HepG2 (cell line): ENCODE data around the gene PFN2. TPM values are rescaled to one million over a fixed set of nuclear protein-coding genes. Genes with fewer than 3 reads are reported as not detected.

Experiments
- MIER2 ChIP-seq: IDR thresholded peaks from 2 replicates; pipeline ENCODE4 v1.6.1; 2016; ENCODE audit warnings: missing biosample characterization, missing genetic modification reagents
- TSC22D2 ChIP-seq: sonication (generic); formaldehyde crosslinking; IDR thresholded peaks from 2 replicates; pipeline ENCODE4 v1.5.1; 2020; ENCODE audit warnings: missing genetic modification reagents, mild to moderate bottlenecking, borderline replicate concordance
- YEATS4 ChIP-seq: sonication (generic); formaldehyde crosslinking; IDR thresholded peaks from 2 replicates; pipeline ENCODE4 v1.4.0; 2020; ENCODE audit warnings: missing genetic modification reagents, borderline replicate concordance
- ZBTB7B ChIP-seq: sonication (generic); formaldehyde crosslinking; IDR thresholded peaks from 2 replicates; pipeline ENCODE4 v1.4.0; 2020; ENCODE audit warnings: missing genetic modification reagents
- ZMAT3 ChIP-seq: sonication (generic); formaldehyde crosslinking; conservative IDR thresholded peaks from 2 replicates; pipeline ENCODE4 v1.7.0; 2021; ENCODE audit warnings: missing genetic modification reagents
- polyA plus RNA-seq, 8 experiments: library from polyadenylated mRNA; depleted of rRNA in 3 of 8; stranded (reverse) in 7 of 8; unstranded in 1 of 8; fragments of >200 nt; fragmentation: Illumina TruSeq in 4 of 8; extraction: Trizol in 4 of 8; gene quantifications; 2 replicates each; pipeline versions ENCODE4 v1.2.1 to v1.2.3, GENCODE V29; 2011 to 2016; ENCODE audit warnings: low read depth in 4 of 8, missing spikeins in 1 of 8, mixed read lengths in 1 of 8; ENCODE audit not compliant: insufficient read depth in 1 of 8
- total RNA-seq, 5 experiments: library from RNA; depleted of rRNA; stranded (reverse); fragments of >200 nt; fragmentation: Illumina TruSeq; extraction: Trizol; gene quantifications; 2 replicates each; pipeline ENCODE4 v1.2.3, GENCODE V29; 2016; ENCODE audit warnings: low read depth in 1 of 5
- TF ChIP-seq, protein P1 (sequence below): sonication (generic); formaldehyde crosslinking; IDR thresholded peaks from 2 replicates; pipeline ENCODE4 v1.4.0; 2020; ENCODE audit warnings: missing genetic modification reagents
- TF ChIP-seq, protein P2 (sequence below): sonication (generic); formaldehyde crosslinking; IDR thresholded peaks from 2 replicates; pipeline ENCODE4 v1.8.0; 2023; ENCODE audit warnings: mild to moderate bottlenecking, missing genetic modification reagents
- TF ChIP-seq, protein P3 (sequence below): sonication (generic); formaldehyde crosslinking; IDR thresholded peaks from 2 replicates; pipeline ENCODE4 v1.4.0; 2020; ENCODE audit warnings: missing genetic modification reagents
- TF ChIP-seq, protein P4 (sequence below): sonication (generic); formaldehyde crosslinking; IDR thresholded peaks from 2 replicates; pipeline ENCODE4 v1.5.1; 2020; ENCODE audit warnings: mild to moderate bottlenecking, moderate library complexity, missing genetic modification reagents
- TF ChIP-seq, protein P5 (sequence below): sonication (generic); formaldehyde crosslinking; IDR thresholded peaks from 2 replicates; pipeline ENCODE4 v1.4.0; 2020; ENCODE audit warnings: missing genetic modification reagents, mild to moderate bottlenecking, borderline replicate concordance

PFN2 gene
- total and polyA plus RNA-seq, 2 of the 13 experiments (the other 11 are each of a cell fraction or from before 2014, with no cell fraction given), result 57.3 to 150 TPM

DNA sequence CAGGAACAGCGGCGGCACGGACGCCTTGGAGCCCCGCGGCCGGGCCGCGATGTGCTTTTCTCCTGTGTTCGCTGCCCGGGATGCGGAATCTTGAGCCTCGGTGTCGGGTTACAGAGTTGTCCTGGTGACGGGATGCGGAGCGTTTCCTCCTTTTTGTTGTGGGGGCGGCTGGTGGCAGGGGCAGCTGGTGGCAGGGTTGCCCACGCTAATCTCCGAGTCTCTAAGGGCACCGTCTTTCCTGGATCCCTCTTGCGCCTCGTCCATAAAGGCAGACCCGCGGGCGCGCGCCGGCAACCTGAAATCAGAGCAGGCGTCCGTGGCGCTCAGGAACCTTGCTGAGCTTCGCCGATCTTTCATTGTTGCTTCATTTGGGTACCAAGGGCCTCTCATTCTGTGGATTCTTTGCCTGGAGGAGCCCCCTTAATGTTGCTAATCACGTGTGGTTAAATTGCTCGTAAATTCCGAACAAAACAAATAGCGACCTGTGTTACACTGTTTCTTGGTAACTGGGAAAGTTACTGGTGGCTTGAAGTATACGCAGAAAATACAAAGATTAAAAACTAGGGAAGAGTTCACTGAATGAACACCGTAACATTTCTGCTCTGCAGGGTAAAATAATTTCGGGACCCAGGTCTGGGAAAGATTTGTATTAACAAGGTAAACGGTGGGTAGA lies 844 bp upstream of the PFN2 start (continued):
- TF ChIP-seq, protein P1, sequence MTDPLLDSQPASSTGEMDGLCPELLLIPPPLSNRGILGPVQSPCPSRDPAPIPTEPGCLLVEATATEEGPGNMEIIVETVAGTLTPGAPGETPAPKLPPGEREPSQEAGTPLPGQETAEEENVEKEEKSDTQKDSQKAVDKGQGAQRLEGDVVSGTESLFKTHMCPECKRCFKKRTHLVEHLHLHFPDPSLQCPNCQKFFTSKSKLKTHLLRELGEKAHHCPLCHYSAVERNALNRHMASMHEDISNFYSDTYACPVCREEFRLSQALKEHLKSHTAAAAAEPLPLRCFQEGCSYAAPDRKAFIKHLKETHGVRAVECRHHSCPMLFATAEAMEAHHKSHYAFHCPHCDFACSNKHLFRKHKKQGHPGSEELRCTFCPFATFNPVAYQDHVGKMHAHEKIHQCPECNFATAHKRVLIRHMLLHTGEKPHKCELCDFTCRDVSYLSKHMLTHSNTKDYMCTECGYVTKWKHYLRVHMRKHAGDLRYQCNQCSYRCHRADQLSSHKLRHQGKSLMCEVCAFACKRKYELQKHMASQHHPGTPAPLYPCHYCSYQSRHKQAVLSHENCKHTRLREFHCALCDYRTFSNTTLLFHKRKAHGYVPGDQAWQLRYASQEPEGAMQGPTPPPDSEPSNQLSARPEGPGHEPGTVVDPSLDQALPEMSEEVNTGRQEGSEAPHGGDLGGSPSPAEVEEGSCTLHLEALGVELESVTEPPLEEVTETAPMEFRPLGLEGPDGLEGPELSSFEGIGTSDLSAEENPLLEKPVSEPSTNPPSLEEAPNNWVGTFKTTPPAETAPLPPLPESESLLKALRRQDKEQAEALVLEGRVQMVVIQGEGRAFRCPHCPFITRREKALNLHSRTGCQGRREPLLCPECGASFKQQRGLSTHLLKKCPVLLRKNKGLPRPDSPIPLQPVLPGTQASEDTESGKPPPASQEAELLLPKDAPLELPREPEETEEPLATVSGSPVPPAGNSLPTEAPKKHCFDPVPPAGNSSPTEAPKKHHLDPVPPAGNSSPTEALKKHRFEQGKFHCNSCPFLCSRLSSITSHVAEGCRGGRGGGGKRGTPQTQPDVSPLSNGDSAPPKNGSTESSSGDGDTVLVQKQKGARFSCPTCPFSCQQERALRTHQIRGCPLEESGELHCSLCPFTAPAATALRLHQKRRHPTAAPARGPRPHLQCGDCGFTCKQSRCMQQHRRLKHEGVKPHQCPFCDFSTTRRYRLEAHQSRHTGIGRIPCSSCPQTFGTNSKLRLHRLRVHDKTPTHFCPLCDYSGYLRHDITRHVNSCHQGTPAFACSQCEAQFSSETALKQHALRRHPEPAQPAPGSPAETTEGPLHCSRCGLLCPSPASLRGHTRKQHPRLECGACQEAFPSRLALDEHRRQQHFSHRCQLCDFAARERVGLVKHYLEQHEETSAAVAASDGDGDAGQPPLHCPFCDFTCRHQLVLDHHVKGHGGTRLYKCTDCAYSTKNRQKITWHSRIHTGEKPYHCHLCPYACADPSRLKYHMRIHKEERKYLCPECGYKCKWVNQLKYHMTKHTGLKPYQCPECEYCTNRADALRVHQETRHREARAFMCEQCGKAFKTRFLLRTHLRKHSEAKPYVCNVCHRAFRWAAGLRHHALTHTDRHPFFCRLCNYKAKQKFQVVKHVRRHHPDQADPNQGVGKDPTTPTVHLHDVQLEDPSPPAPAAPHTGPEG, result 0 out of 2 replicates have a peak, but pooled peaks have one; percentile 2
- TF ChIP-seq ZBTB7B (CRISPR knock-in tag) (peak; percentile 47), ZMAT3 (CRISPR knock-in tag) (no peak), MIER2 (CRISPR knock-in tag) (no peak), YEATS4 (CRISPR knock-in tag) (peak; percentile 20; the same call in 1 of the 2 replicates), TSC22D2 (CRISPR knock-in tag) (no peak)
- TF ChIP-seq, protein P2, sequence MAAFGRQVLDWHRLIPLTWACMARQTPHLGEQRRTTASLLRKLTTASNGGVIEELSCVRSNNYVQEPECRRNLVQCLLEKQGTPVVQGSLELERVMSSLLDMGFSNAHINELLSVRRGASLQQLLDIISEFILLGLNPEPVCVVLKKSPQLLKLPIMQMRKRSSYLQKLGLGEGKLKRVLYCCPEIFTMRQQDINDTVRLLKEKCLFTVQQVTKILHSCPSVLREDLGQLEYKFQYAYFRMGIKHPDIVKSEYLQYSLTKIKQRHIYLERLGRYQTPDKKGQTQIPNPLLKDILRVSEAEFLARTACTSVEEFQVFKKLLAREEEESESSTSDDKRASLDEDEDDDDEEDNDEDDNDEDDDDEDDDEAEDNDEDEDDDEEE (CRISPR knock-in tag), result peak; percentile 89; the same call in 1 of the 2 replicates
- TF ChIP-seq, protein P3, sequence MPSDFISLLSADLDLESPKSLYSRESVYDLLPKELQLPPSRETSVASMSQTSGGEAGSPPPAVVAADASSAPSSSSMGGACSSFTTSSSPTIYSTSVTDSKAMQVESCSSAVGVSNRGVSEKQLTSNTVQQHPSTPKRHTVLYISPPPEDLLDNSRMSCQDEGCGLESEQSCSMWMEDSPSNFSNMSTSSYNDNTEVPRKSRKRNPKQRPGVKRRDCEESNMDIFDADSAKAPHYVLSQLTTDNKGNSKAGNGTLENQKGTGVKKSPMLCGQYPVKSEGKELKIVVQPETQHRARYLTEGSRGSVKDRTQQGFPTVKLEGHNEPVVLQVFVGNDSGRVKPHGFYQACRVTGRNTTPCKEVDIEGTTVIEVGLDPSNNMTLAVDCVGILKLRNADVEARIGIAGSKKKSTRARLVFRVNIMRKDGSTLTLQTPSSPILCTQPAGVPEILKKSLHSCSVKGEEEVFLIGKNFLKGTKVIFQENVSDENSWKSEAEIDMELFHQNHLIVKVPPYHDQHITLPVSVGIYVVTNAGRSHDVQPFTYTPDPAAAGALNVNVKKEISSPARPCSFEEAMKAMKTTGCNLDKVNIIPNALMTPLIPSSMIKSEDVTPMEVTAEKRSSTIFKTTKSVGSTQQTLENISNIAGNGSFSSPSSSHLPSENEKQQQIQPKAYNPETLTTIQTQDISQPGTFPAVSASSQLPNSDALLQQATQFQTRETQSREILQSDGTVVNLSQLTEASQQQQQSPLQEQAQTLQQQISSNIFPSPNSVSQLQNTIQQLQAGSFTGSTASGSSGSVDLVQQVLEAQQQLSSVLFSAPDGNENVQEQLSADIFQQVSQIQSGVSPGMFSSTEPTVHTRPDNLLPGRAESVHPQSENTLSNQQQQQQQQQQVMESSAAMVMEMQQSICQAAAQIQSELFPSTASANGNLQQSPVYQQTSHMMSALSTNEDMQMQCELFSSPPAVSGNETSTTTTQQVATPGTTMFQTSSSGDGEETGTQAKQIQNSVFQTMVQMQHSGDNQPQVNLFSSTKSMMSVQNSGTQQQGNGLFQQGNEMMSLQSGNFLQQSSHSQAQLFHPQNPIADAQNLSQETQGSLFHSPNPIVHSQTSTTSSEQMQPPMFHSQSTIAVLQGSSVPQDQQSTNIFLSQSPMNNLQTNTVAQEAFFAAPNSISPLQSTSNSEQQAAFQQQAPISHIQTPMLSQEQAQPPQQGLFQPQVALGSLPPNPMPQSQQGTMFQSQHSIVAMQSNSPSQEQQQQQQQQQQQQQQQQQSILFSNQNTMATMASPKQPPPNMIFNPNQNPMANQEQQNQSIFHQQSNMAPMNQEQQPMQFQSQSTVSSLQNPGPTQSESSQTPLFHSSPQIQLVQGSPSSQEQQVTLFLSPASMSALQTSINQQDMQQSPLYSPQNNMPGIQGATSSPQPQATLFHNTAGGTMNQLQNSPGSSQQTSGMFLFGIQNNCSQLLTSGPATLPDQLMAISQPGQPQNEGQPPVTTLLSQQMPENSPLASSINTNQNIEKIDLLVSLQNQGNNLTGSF (CRISPR knock-in tag), result no peak
- TF ChIP-seq, protein P4, sequence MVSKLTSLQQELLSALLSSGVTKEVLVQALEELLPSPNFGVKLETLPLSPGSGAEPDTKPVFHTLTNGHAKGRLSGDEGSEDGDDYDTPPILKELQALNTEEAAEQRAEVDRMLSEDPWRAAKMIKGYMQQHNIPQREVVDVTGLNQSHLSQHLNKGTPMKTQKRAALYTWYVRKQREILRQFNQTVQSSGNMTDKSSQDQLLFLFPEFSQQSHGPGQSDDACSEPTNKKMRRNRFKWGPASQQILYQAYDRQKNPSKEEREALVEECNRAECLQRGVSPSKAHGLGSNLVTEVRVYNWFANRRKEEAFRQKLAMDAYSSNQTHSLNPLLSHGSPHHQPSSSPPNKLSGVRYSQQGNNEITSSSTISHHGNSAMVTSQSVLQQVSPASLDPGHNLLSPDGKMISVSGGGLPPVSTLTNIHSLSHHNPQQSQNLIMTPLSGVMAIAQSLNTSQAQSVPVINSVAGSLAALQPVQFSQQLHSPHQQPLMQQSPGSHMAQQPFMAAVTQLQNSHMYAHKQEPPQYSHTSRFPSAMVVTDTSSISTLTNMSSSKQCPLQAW (CRISPR knock-in tag), result peak; percentile 51; the same call in 1 of the 2 replicates
- TF ChIP-seq, protein P5, sequence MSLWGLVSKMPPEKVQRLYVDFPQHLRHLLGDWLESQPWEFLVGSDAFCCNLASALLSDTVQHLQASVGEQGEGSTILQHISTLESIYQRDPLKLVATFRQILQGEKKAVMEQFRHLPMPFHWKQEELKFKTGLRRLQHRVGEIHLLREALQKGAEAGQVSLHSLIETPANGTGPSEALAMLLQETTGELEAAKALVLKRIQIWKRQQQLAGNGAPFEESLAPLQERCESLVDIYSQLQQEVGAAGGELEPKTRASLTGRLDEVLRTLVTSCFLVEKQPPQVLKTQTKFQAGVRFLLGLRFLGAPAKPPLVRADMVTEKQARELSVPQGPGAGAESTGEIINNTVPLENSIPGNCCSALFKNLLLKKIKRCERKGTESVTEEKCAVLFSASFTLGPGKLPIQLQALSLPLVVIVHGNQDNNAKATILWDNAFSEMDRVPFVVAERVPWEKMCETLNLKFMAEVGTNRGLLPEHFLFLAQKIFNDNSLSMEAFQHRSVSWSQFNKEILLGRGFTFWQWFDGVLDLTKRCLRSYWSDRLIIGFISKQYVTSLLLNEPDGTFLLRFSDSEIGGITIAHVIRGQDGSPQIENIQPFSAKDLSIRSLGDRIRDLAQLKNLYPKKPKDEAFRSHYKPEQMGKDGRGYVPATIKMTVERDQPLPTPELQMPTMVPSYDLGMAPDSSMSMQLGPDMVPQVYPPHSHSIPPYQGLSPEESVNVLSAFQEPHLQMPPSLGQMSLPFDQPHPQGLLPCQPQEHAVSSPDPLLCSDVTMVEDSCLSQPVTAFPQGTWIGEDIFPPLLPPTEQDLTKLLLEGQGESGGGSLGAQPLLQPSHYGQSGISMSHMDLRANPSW, result no peak
